Tibial nerve (tissue), 4 donors: ENCODE results near the gene GXYLT2. TPM values are rescaled to one million over a fixed set of nuclear protein-coding genes. Genes with fewer than 3 reads are reported as not detected.

Experiments
- DNase-seq, 2 donors: peaks; one replicate each; pipeline ENCODE4 v3.0.0-alpha.2; 2019; ENCODE audit warnings: low spot score in 2 of 2
- H3K27ac ChIP-seq, 4 donors: fragments of 200-600 bp; sonication (generic) in 3 of 4; one replicate each; pipeline ENCODE4 v1.5.1; 2017 to 2019; ENCODE audit warnings: mild to moderate bottlenecking in 1 of 4
- H3K27me3 ChIP-seq, 2 donors: fragments of 200-600 bp; sonication (generic) in 1 of 2; one replicate each; pipeline versions ENCODE4 v1.5.1 to v1.6.0; 2017 to 2019
- H3K36me3 ChIP-seq, 3 donors: fragments of 200-600 bp; sonication (generic); one replicate each; pipeline ENCODE4 v1.5.1; 2018 to 2019
- H3K4me1 ChIP-seq, 4 donors: fragments of 200-600 bp; sonication (generic) in 3 of 4; one replicate each; pipeline ENCODE4 v1.5.1; 2017 to 2019
- H3K4me3 ChIP-seq, 4 donors: fragments of 200-600 bp; sonication (generic) in 3 of 4; one replicate each; pipeline ENCODE4 v1.5.1; 2017 to 2019; ENCODE audit warnings: mild to moderate bottlenecking in 1 of 4, moderate library complexity in 1 of 4
- H3K9me3 ChIP-seq, 4 donors: fragments of 200-600 bp; sonication (generic) in 3 of 4; one replicate each; pipeline ENCODE4 v1.5.1; 2017 to 2019
- EP300 ChIP-seq, 2 donors: sonication (generic); formaldehyde crosslinking; IDR thresholded peaks; one replicate each; pipeline ENCODE4 v1.6.1; 2017; ENCODE audit warnings: antibody characterized with exemption in 2 of 2, mild to moderate bottlenecking in 1 of 2
- POLR2A ChIP-seq, 2 donors: fragments of 450-650 bp; IDR thresholded peaks; one replicate each; pipeline ENCODE4 v1.6.1; 2017; ENCODE audit warnings: antibody characterized with exemption in 2 of 2, mild to moderate bottlenecking in 2 of 2, moderate library complexity in 2 of 2
- WGBS, 2 donors: methylation state at CpG; one replicate each; pipeline ENCODE4 v1.1.5; 2018; 5-methylcytosine and 5-hydroxymethylcytosine counted together
- total RNA-seq, 4 donors: library from RNA; depleted of rRNA; stranded (reverse); fragments of >200 nt; gene quantifications; one replicate each; pipeline ENCODE4 v1.1.0, GENCODE V29; 2016
- TF ChIP-seq, protein P1 (sequence below), 5 experiments: fragments of 200-600 bp in 3 of 5; fragments of 450-650 bp in 2 of 5; sonication (generic) in 3 of 5; IDR thresholded peaks; one replicate each; pipeline ENCODE4 v1.5.1; 2016 to 2019; ENCODE audit warnings: antibody characterized with exemption in 5 of 5, mild to moderate bottlenecking in 3 of 5, moderate library complexity in 2 of 5

Gene GXYLT2
- total RNA-seq, 4 donors from 2014 or later = 16.7 to 33.6 (median 22.0) TPM

DNA sequence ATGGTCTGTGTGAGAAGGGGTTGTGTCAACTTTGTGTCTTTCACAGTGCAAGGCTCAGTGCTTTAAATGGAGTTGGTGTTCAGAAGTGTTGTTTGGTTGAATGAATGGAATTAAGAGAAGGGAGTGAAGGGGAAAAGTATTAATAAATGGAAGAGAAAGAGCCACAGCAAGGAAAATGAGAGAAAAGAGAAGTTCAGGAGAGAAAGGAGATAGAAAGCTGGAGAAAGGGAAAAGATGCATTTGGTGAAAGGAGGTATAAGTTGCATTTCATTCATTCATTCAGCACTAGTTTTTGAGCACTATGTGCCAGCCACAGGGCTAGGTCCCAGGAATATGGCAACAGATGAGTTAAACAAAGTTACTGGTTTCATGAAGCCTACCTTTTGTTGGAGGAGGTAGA lies 74.5 kb downstream of the GXYLT2 start:
- H3K27ac ChIP-seq = peak overlapping the region; percentile 31 to 97 (median 64)
- no peak overlapping the region for H3K4me3 ChIP-seq
- TF ChIP-seq, protein P1, sequence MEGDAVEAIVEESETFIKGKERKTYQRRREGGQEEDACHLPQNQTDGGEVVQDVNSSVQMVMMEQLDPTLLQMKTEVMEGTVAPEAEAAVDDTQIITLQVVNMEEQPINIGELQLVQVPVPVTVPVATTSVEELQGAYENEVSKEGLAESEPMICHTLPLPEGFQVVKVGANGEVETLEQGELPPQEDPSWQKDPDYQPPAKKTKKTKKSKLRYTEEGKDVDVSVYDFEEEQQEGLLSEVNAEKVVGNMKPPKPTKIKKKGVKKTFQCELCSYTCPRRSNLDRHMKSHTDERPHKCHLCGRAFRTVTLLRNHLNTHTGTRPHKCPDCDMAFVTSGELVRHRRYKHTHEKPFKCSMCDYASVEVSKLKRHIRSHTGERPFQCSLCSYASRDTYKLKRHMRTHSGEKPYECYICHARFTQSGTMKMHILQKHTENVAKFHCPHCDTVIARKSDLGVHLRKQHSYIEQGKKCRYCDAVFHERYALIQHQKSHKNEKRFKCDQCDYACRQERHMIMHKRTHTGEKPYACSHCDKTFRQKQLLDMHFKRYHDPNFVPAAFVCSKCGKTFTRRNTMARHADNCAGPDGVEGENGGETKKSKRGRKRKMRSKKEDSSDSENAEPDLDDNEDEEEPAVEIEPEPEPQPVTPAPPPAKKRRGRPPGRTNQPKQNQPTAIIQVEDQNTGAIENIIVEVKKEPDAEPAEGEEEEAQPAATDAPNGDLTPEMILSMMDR (IDR thresholded peaks at IDR 0.05) = no peak
- no peak for TF ChIP-seq POLR2A (IDR thresholded peaks at IDR 0.05)
- no peak for TF ChIP-seq EP300 (IDR thresholded peaks at IDR 0.05)

DNA sequence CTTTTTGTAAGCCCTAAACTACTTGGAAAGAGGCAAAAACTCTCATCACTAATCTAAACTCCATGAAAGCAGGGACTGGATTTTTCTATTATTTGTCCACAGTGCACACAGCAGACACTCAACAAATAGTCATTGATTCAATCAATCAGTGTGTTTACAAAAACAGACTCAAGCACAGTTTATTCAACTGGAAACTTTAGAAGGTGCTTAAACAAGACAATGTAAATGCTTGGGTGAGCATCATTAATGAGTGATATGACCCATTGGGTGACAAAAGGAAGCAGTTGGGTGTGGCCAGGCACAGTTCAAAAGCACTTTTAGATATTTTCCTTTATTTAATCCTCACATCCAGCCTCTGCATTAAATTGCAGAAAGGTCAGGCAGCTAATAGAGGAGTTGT lies 76.8 kb downstream of the GXYLT2 start:
- H3K4me3 ChIP-seq = no peak overlapping the region
- peak overlapping the region in 2 of 4 donors; percentile 37 to 47 for H3K27ac ChIP-seq
- TF ChIP-seq EP300 (IDR thresholded peaks at IDR 0.05) = no peak
- H3K4me1 ChIP-seq = peaks cover 0 to 18% (median 7%) of the 10 kb centered on the region in 4 donors
- H3K9me3 ChIP-seq = no peaks in the 10 kb centered on the region
- peaks cover 0 to 21% (median 0%) of the 10 kb centered on the region in 3 donors for H3K36me3 ChIP-seq
- no peaks in the 10 kb centered on the region for H3K27me3 ChIP-seq
- DNase-seq = no peak

More for the DNA sequence above, 74.5 kb downstream of the GXYLT2 start:
- DNase-seq = no peak
- peaks cover 0 to 23% (median 8%) of the 10 kb centered on the region in 4 donors for H3K4me1 ChIP-seq
- H3K9me3 ChIP-seq = no peaks in the 10 kb centered on the region
- no peaks in the 10 kb centered on the region for H3K36me3 ChIP-seq
- H3K27me3 ChIP-seq = no peaks in the 10 kb centered on the region

DNA sequence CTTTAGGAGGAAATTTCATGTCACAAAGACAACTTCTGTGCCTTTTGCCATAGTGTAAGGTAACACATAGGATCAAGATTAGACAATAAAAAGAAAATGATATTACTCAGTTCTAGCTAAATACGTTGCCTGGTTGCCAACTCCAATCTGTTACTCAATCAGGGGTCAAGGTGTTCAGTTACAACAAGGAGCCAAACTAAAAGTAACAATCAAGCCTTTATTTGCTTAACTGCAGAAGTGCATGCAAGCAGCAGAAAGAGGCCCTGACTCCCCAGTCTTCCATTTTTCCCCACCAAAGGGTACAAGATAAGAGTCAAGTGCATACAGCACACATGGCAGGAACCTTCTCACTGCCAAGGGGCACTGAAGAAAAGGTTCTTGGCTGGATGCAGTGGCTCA lies 80.4 kb downstream of the GXYLT2 start:
- peaks cover 0 to 37% (median 0%) of the 10 kb centered on the region in 3 donors for H3K36me3 ChIP-seq
- H3K27ac ChIP-seq = no peak overlapping the region
- no peak overlapping the region for H3K4me3 ChIP-seq
- peaks cover 0 to 5% (median 0%) of the 10 kb centered on the region in 4 donors for H3K4me1 ChIP-seq
- DNase-seq = no peak
- H3K9me3 ChIP-seq = no peaks in the 10 kb centered on the region
- TF ChIP-seq EP300 (IDR thresholded peaks at IDR 0.05) (no peak), POLR2A (IDR thresholded peaks at IDR 0.05) (no peak)
- TF ChIP-seq, protein P1 (IDR thresholded peaks at IDR 0.05) = no peak
- no peaks in the 10 kb centered on the region for H3K27me3 ChIP-seq
- WGBS, 2 donors = 74 to 86% methylated on average over 1 of the region's 1 CpG

DNA sequence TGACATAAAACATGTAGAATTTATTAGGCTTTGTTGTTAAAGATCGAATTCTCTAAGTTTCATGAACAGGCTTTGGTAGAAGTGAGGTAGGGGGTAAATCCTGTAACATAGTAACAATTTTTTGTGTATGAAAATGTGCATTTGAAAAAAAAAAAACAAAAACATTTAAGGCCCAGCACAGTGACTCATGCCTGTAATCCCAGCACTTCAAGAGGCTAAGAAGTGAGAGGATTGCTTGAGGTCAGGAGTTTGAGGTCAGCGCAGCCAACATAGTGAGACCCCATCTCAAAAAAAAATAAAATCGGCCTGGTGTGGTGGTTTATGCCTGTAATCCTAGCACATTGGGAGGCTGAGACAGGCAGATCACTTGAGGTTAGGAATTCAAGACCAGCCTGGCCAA lies 81.9 kb downstream of the GXYLT2 start:
- no peak for DNase-seq
- peaks cover 0 to 37% (median 0%) of the 10 kb centered on the region in 3 donors for H3K36me3 ChIP-seq
- no peaks in the 10 kb centered on the region for H3K9me3 ChIP-seq
- WGBS, 2 donors = 93 to 98% methylated on average over 3 of the region's 3 CpGs
- TF ChIP-seq EP300 (IDR thresholded peaks at IDR 0.05) = no peak
- no peak for TF ChIP-seq POLR2A (IDR thresholded peaks at IDR 0.05)
- TF ChIP-seq, protein P1 (IDR thresholded peaks at IDR 0.05) = no peak
- no peak overlapping the region for H3K4me3 ChIP-seq
- no peak overlapping the region for H3K27ac ChIP-seq
- no peaks in the 10 kb centered on the region for H3K27me3 ChIP-seq
- H3K4me1 ChIP-seq = peaks cover 0 to 5% (median 0%) of the 10 kb centered on the region in 4 donors

DNA sequence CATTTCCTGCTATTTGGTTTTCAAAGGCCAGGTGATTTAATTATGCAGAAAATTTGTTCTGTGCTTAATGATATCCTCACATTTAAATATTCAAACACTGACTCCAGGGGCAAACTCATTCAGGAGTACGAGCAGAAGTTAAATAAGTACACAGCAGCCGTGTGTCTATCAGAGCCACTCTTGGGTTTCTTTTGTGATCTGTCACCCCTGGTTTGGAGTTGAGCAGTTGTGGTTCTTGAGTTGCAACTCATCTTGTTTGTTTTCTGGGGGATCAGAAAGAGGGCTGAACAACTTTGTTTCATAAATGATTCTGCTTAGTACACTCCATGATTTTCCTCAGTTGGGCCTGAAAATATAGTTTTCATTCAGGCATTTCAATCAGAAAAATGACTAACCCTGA lies 83.1 kb downstream of the GXYLT2 start:
- H3K36me3 ChIP-seq = peaks cover 0 to 37% (median 0%) of the 10 kb centered on the region in 3 donors
- 90 to 96% methylated on average over 2 of the region's 2 CpGs for WGBS, 2 donors
- no peak for TF ChIP-seq EP300 (IDR thresholded peaks at IDR 0.05)
- no peak for TF ChIP-seq POLR2A (IDR thresholded peaks at IDR 0.05)
- TF ChIP-seq, protein P1 (IDR thresholded peaks at IDR 0.05) = no peak

DNA sequence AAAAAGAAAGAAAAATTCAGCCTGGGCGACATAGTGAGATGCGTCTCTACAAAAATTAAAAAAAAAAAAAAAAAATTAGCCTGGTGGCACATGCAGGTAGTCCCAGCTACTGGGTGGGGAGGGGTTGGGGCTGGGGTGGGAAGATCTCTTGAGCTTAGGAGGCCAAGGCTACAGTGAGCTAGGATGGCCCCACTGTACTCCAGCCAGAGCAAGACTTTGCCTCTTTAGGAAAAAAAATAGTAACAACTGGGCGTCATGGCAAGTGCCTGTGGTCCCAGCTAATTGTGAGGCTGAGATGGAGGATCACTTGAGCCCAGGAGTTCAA lies 84.8 kb downstream of the GXYLT2 start:
- no peaks in the 10 kb centered on the region for H3K9me3 ChIP-seq

More for the DNA sequence above, 83.1 kb downstream of the GXYLT2 start:
- H3K9me3 ChIP-seq = no peaks in the 10 kb centered on the region
- H3K4me1 ChIP-seq = no peaks in the 10 kb centered on the region
- no peak overlapping the region for H3K4me3 ChIP-seq
- no peaks in the 10 kb centered on the region for H3K27me3 ChIP-seq
- no peak overlapping the region for H3K27ac ChIP-seq
- no peak for DNase-seq

More for the DNA sequence above, 84.8 kb downstream of the GXYLT2 start:
- no peak overlapping the region for H3K4me3 ChIP-seq
- WGBS, 2 donors = 90 to 93% methylated on average over 3 of the region's 3 CpGs
- H3K27me3 ChIP-seq = no peaks in the 10 kb centered on the region
- H3K27ac ChIP-seq = peak overlapping the region in 1 of 4 donors; percentile 18
- peaks cover 0 to 8% (median 4%) of the 10 kb centered on the region in 4 donors for H3K4me1 ChIP-seq
- TF ChIP-seq EP300 (IDR thresholded peaks at IDR 0.05) = no peak
- peaks cover 0 to 34% (median 0%) of the 10 kb centered on the region in 3 donors for H3K36me3 ChIP-seq
- no peak for DNase-seq
